Putamen (tissue), 1 donor: ENCODE measurements around the gene PDZRN3.

ENCODE experiments used
- DNase-seq: peaks from one replicate; pipeline ENCODE4 v3.0.0-alpha.2; 2016; ENCODE audit warnings: low spot score

The PDZRN3 gene

DNA sequence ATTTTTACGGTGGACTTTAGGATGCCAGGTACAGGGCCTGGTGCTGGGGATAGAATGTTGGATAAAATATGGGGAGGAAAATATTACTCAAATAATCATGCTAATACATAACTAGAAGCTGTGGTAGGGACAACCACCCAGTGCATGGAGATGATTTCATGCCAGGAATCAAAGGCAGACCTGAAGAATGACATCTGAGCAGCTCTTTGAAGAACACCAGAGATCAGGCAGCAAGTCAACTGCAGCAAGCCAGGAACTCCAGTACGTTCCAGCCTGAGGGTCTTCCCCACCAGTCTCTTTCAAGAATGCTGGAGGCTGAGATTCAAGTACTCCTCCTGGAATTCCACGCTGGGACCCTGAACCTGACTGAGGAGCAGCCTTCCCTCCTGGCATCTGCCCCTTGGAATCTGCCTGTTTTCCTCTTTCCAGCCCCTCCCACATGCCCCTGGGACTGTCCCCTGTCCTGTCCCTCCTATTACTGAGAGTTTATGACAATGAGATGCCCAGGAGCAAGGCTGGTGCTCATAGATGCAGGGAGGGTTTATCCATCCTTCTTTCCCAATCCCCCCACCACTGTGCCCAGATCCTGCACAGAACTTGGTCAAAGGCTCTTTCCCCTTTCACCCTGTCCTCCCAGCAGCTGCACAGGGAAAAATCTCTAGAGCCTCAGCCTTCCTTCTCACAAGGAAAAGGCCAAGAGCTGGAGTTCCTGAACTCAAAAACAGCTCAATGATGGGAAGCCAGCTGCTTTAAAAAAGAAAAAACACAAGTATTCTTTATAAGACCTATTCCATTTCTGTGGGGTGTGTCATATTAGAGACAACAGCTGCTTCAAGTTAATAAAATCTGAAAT lies 68.0 kb downstream of the PDZRN3 start:
- no peak for DNase-seq

GRCh38 chr3:73555076-73555475 lies 69.7 kb downstream of the PDZRN3 start:
- DNase-seq = no peak

DNA sequence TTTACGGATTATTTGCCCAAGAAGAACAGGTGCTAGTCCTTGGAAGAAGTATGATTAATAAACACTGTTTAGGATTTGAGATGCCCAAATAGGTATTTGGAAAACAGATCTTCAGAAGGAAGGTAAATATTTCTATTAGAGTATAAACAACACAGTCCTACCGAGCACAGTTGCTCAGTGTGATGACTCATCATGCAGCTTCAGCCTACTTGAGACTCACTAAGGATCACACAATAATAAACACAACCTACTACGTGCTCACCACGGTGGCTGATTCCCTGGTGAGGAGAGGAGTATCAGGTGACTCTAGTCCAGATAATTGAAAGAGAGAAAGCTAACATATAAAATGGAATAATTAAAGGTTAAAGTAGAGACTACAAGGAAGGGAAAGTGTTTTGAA lies 72.0 kb downstream of the PDZRN3 start:
- no peak for DNase-seq

DNA sequence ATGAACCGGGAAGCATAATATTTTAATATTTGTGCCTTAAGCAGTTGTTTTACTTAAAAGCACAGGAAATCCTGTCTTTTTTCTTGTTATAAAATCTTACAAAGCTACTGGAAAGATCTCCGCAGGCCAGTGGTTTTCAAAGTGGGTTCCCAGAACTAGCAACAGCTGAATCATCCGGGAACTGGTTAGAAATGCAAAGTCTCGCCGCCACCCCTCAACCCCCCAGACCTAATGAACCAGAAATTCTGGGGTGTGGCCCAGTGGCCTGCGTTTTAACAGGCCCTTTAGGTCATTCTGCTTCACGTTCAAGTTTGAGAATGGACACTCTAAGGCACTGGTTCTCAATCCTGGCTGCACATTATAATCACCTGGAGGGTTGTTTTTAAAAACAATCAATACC lies 74.7 kb downstream of the PDZRN3 start:
- no peak for DNase-seq

GRCh38 chr3:73549051-73549600 lies 75.6 kb downstream of the PDZRN3 start:
- no peak for DNase-seq

DNA sequence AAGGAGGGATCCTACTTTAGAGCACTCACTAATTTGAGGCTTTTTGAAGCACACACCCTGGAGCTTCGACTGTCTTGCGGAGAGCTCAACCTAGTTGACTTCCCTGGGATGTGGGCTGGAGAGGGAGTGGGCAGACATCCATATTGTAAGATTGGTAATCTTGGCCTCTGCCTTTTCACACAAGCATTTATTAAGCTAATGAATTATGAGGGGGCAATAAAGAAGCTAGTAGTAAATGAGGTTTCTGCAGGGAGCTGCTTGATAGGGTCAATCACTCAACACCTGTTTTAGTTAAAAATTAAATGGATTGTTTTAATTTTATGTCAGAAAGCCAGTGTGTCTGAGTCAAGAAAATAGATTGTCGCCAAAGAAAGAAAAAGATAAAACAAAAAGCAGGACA lies 76.3 kb downstream of the PDZRN3 start:
- no peak for DNase-seq

DNA sequence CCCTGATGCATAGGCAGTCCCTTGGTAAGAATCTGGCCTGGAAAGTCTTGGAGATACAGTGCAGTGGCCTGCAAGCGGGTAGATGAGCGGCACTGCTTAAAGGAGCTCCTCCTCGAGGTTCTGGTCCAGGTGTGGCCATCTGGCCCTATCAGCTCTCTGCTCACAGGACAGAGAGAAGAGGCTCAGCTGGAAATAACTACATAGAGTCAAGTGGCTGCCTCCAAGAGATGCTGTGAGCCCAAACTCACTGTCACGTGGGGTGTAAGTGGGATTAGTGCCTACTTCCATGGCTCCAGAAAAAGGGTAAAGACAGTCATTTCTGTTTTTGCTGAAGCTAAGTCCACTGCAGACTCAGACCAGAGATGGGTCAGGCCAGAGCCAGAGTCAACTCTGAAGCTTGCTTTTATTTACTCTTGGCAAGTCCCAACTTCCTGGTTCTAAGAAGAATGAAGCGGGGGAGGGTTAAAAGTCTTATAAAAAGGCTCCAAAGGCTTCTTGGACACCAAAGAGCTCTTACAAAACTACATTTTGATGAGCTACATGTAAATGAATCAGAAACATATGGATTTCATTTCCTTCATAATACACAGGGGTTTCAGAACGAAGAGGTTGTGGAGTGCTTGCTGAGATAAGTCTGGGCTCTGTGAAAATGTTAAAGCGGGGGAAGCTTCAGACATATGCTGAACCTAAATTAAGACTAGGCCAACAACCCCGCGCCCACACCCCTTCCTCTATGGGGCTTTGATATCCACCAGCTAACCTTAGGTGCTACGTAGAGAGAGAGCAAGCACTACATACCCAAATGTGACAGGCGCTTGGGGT lies 77.1 kb downstream of the PDZRN3 start:
- DNase-seq = no peak

DNA sequence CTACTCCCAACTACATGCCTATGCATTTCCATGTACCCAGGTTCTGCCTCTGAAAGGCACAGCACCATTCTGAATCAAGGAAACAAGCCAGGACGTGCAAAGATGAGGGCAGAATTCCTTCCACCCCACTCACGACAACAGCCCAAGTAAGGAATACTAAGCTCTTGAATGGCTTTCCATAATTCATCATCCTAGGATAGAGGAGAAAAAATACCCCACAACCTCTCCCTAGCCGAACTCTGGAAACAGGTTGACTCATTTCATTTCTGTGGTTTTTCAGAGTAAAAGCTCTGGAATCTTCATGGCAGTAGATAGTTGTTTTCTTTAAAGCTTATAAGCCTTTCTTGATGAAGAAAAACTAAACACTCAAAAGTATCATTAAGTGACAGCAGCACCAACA lies 77.8 kb downstream of the PDZRN3 start:
- DNase-seq = no peak

DNA sequence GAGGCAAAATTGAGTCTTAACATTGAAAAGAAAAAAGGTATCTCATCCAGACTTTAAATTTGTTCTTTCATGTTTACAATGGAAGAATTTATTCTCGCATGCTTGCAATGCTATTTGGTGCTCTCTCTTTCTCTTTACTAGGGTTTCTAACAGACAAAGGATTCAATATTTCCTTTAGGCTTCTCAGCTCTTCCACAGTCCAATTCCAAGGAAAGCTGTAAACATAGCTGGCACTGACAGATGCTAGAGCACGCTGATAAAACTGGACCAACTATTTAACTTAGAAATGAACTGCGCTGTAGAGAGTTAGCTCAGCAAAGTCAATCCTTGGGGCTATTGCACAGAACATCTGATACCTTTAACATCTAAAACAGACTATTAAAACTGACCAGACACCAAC lies 81.3 kb downstream of the PDZRN3 start:
- DNase-seq = no peak

GRCh38 chr3:73542136-73542535 lies 82.6 kb downstream of the PDZRN3 start:
- DNase-seq = no peak

- DNase-seq = no peak
These were observed 83.6 kb downstream of the PDZRN3 start for GRCh38 chr3:73540969-73541740.

DNA sequence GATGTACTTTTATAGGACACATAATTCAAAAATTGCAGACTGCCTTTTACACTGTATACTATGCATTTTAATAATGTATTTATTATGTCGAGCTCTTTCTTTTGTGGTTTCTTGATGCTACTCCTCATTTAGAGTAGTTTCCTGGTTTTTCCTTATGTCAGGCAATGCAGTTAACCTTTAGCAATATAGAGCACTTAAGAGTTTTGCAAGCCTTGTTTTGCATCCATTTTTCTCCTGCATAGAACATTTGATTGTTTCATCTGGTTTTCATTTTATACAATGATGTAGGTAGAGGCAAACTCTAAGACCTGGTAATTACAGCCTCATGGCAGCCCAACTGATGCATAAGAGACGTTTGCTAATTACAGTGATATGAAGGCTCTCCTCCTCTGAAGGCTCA lies 86.3 kb downstream of the PDZRN3 start:
- no peak for DNase-seq

GRCh38 chr3:73536952-73537351 lies 87.8 kb downstream of the PDZRN3 start:
- DNase-seq = no peak

DNA sequence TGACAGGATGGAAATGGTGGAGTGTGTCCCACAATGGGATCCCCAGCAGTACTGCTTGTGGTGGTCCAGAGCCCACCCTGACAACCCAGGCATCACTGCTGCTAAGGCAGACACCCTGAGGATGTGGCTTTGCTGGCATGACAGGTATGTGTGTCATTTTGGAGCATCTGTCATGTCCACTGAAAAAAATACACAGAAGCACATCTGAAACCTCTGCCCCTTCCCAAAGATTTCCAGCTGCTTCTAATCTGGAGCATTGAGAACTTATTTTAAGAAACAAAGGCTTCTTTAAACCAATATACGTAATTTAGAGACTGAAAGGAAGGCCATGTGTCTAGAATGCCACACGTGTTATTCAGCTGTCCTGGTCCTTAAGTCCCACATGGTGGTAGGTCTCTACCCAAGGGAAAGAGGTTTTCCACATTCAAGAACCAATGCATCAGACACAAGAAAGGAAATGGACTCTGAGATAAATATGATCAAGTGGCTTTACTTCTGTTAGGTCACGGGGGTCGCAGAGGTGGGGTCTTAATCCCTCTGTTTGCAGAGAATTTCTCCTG lies 88.3 kb downstream of the PDZRN3 start:
- DNase-seq = no peak

DNA sequence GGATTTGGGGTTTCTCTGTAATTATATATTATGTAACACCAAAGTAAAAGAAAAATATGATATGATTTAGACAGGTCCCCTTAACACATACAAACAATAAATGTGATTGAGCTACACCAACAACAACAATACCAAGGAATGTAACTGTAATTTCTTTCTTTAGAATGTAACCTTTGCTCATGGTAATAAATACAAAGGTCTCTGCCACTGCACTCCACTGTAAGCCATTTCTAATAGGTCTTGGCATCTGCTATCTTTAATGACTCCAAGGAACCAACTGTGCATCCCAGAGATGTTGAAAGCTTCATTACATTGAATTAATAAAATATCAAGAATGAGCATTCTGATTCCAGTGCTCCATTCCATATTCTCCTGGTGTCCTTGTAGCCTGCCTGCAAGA lies 88.8 kb downstream of the PDZRN3 start:
- no peak for DNase-seq

GRCh38 chr3:73535137-73535536 lies 89.6 kb downstream of the PDZRN3 start:
- no peak for DNase-seq

- DNase-seq = no peak
These were observed 94.7 kb downstream of the PDZRN3 start for GRCh38 chr3:73530022-73530396.

- no peak for DNase-seq
These were observed 95.3 kb downstream of the PDZRN3 start for GRCh38 chr3:73529308-73530021.

DNA sequence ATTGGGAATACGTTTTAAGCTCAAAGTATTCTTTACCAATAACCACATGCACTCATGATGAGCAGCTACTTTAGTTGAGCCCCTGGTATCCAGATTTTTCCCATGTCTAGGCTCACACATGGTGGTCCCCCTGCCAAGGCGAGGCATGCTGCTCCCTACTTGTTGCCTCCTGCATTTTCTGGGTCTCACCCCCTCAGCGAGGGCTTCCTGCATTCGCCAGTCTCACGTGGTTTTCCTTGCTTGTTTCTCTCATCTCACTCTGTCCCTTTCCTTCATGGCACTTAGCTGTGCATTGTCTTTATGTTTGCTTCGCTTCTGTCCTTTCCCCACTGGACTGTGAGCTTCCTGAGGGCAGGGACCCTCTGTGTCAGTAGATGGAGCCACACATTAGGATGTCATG lies 99.2 kb downstream of the PDZRN3 start:
- no peak for DNase-seq

DNA sequence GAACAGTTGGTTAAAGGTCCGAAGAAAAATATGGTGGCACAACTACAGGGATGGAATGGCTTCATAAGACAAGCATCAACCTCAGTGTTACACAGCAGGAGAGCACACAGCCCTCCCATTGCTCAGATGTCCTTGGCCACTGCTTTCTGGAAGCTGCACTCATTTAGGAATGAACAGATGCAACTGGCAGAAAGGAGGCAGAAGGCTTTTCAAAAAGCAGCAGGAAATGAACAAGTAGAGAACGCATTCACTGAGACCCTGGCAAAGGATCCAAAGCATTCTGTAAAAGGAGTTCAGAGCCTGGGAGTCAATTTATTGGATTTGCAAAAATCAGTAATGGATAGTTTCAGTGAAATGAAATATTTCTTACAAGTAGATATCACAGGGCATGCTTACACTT lies 101.1 kb downstream of the PDZRN3 start:
- DNase-seq = no peak

GRCh38 chr3:73521734-73522336 lies 102.9 kb downstream of the PDZRN3 start:
- DNase-seq = no peak
